ENCODE measurements around the gene RAB37.

RAB37 gene

GRCh38 chr17:74732042-74732867 lies 4.8 kb upstream of the RAB37 start:
- no peaks in the 10 kb centered on the region for H3K9me3 ChIP-seq (ENCODE audit: insufficient read depth, low read depth, low read length)
- no peak for TF ChIP-seq EZH2phosphoT487 (IDR thresholded peaks at IDR 0.05; ENCODE audit: borderline replicate concordance)
- no peak for TF ChIP-seq CTCF (conservative IDR thresholded peaks at IDR 0.05; ENCODE audit: low read length)
- no peaks in the 10 kb centered on the region for H3K27me3 ChIP-seq (ENCODE audit: insufficient read depth, low read length, poor library complexity, severe bottlenecking)
- no peak overlapping the region for H2AFZ ChIP-seq (ENCODE audit: low read length)
- no peaks in the 10 kb centered on the region for H3F3A ChIP-seq (ENCODE audit: low read depth)
- H3K4me1 ChIP-seq (ENCODE audit: insufficient read depth, low read length, poor library complexity, severe bottlenecking): peaks cover 51% of the 10 kb centered on the region
- no peak overlapping the region for H3K4me2 ChIP-seq (ENCODE audit: low read depth, low read length, poor library complexity, severe bottlenecking)
- no peaks in the 10 kb centered on the region for H4K20me1 ChIP-seq (ENCODE audit: insufficient read depth, low read length, poor library complexity, severe bottlenecking)
- no peaks in the 10 kb centered on the region for H3K36me3 ChIP-seq (ENCODE audit: insufficient read depth, low read length)
- H3K9ac ChIP-seq (ENCODE audit: low read depth, low read length, poor library complexity, severe bottlenecking): no peak overlapping the region
- no peak overlapping the region for H3K4me3 ChIP-seq (ENCODE audit: low read length, poor library complexity, severe bottlenecking)
- H3K79me2 ChIP-seq (ENCODE audit: insufficient read depth, low read length): peaks cover 2% of the 10 kb centered on the region; the same call in 1 of the 2 replicates
- no peaks in the 10 kb centered on the region for H3K9me2 ChIP-seq (replicated peaks; ENCODE audit: low read depth, low read length)

GRCh38 chr17:74733365-74734122 lies 3.5 kb upstream of the RAB37 start:
- Histone ChIP-seq H3K9me2 (replicated peaks; ENCODE audit: low read depth, low read length) (no peaks in the 10 kb centered on the region), H3K4me3 (ENCODE audit: low read length, poor library complexity, severe bottlenecking) (no peak overlapping the region), H3K36me3 (ENCODE audit: insufficient read depth, low read length) (no peaks in the 10 kb centered on the region), H3K9me3 (ENCODE audit: insufficient read depth, low read depth, low read length) (no peaks in the 10 kb centered on the region), H4K20me1 (ENCODE audit: insufficient read depth, low read length, poor library complexity, severe bottlenecking) (no peaks in the 10 kb centered on the region), H3K79me2 (ENCODE audit: insufficient read depth, low read length) (peaks cover 8% of the 10 kb centered on the region), H3K9ac (ENCODE audit: low read depth, low read length, poor library complexity, severe bottlenecking) (no peak overlapping the region), H2AFZ (ENCODE audit: low read length) (no peak overlapping the region), H3K4me1 (ENCODE audit: insufficient read depth, low read length, poor library complexity, severe bottlenecking) (peaks cover 51% of the 10 kb centered on the region), H3K4me2 (ENCODE audit: low read depth, low read length, poor library complexity, severe bottlenecking) (no peak overlapping the region), H3K27me3 (ENCODE audit: insufficient read depth, low read length, poor library complexity, severe bottlenecking) (no peaks in the 10 kb centered on the region), H3F3A (ENCODE audit: low read depth) (no peaks in the 10 kb centered on the region)
- TF ChIP-seq CTCF (conservative IDR thresholded peaks at IDR 0.05; ENCODE audit: low read length) (no peak), EZH2phosphoT487 (IDR thresholded peaks at IDR 0.05; ENCODE audit: borderline replicate concordance) (no peak)

- Histone ChIP-seq H3K4me3 (ENCODE audit: low read length, poor library complexity, severe bottlenecking) (no peak overlapping the region), H4K20me1 (ENCODE audit: insufficient read depth, low read length, poor library complexity, severe bottlenecking) (no peaks in the 10 kb centered on the region)
- no peak for TF ChIP-seq EZH2phosphoT487 (IDR thresholded peaks at IDR 0.05; ENCODE audit: borderline replicate concordance)
- TF ChIP-seq CTCF (conservative IDR thresholded peaks at IDR 0.05; ENCODE audit: low read length): no peak
Observed at GRCh38 chr17:74734256-74734655, 2.8 kb upstream of the RAB37 start.

More at GRCh38 chr17:74734256-74734655, 2.8 kb upstream of the RAB37 start:
- no peaks in the 10 kb centered on the region for H3K36me3 ChIP-seq (ENCODE audit: insufficient read depth, low read length)
- 0 out of 2 replicates have a peak, but pooled peaks cover 2% of the 10 kb centered on the region for H3F3A ChIP-seq (ENCODE audit: low read depth)
- H3K4me2 ChIP-seq (ENCODE audit: low read depth, low read length, poor library complexity, severe bottlenecking): no peak overlapping the region
- no peaks in the 10 kb centered on the region for H3K27me3 ChIP-seq (ENCODE audit: insufficient read depth, low read length, poor library complexity, severe bottlenecking)
- H3K9me2 ChIP-seq (replicated peaks; ENCODE audit: low read depth, low read length): no peaks in the 10 kb centered on the region
- H3K9me3 ChIP-seq (ENCODE audit: insufficient read depth, low read depth, low read length): no peaks in the 10 kb centered on the region
- H3K79me2 ChIP-seq (ENCODE audit: insufficient read depth, low read length): peaks cover 15% of the 10 kb centered on the region
- H3K4me1 ChIP-seq (ENCODE audit: insufficient read depth, low read length, poor library complexity, severe bottlenecking): peaks cover 56% of the 10 kb centered on the region
- no peak overlapping the region for H3K9ac ChIP-seq (ENCODE audit: low read depth, low read length, poor library complexity, severe bottlenecking)
- H2AFZ ChIP-seq (ENCODE audit: low read length): no peak overlapping the region

All from Loucy (cell line).